HPDE6-E6E7 (cell line): ENCODE data around the gene C2orf15.
A peak's percentile ranks its signal among the peaks of the same experiment; 100 is the strongest.
"Not testable (repeated sequence)": the region's sequence is repeated elsewhere in the genome, so short reads cannot be mapped to it uniquely, and the experiment has no call there.

Source experiments
- DNase-seq: peaks from one replicate; pipeline ENCODE4 v3.0.0; 2011; ENCODE audit warnings: missing footprints; ENCODE audit errors: extremely low spot score

The C2orf15 gene

GRCh38 chr2:99166218-99166617 lies 24.7 kb downstream of the C2orf15 start:
- no peak for DNase-seq

GRCh38 chr2:99169534-99169933 lies 28.0 kb downstream of the C2orf15 start:
- no peak for DNase-seq

GRCh38 chr2:99171377-99172140 lies 30.1 kb downstream of the C2orf15 start:
- DNase-seq = no peak

DNA sequence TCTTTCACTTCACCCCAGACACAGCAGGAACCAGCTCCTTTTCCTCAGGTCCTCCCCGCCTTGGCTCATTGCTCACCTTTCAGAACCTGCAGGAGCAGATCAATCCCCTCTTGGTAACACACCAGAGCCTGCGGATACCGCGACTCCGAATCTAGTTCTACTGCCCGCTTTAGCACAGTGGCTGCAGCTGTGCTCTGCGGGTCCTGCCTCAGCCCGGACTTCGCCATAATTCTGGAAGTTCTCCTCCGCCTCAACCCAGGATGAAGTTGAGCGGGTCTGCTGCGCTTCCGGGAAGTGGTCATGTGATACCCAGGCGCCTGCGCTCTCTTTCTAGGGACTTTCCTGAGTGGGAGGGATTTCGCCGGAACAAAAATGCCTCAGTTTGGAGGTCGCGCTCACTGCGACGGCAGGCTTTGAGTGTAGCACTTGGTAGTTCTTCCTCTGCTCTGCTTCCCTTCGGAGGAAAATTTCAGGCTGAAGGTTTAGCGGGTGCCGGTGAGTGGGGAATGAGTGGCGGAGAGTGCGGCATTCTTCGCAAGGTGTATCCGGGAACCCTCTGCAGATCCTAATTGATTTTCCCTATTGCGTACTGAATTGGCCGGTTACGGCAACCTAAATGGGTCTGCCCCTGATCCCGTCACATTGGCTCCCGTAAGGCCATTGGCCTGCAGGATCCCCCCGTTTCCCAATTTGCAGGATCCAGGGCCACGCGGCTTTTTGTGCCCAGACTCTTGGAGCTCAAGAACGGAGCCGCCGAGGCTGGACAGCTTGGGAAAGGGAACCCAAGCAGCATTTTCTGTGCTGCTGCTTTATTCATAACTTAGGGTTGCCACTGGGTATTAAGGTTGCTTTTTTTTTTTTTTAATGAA lies 39.5 kb downstream of the C2orf15 start, which contains the start of the genes MITD1 and MRPL30:
MITD1 (minus strand) TSS at position 304 of the 869 bp plus-strand sequence; CDS start at position 227, 77 bp downstream.
MRPL30 (plus strand) TSS at position 430 of the 869 bp plus-strand sequence. CDS start 5,020 bp downstream, outside the sequence.
- DNase-seq = peak; percentile 80

DNA sequence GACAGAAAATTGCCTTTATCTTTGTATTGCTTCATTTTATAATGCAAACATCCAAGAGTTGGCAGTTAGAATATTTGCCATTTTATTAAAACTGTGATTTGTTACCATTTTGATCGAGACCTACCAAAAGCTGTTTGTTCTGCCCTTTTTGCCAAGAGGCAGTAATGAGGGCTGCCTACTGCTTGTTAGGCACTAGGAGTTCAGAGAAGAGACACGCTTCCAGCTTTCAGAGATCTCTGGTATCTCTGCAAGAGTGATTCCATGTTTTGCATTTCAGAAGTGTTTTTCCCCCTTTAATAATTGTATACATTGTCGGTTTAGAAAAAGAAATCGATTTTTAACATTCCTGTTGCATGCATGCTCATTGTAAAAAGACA lies 40.1 kb downstream of the C2orf15 start:
- no peak for DNase-seq

- DNase-seq = no peak
These were observed 41.5 kb downstream of the C2orf15 start for GRCh38 chr2:99183025-99183424.

GRCh38 chr2:99184811-99185210 lies 43.3 kb downstream of the C2orf15 start:
- no peak for DNase-seq

DNA sequence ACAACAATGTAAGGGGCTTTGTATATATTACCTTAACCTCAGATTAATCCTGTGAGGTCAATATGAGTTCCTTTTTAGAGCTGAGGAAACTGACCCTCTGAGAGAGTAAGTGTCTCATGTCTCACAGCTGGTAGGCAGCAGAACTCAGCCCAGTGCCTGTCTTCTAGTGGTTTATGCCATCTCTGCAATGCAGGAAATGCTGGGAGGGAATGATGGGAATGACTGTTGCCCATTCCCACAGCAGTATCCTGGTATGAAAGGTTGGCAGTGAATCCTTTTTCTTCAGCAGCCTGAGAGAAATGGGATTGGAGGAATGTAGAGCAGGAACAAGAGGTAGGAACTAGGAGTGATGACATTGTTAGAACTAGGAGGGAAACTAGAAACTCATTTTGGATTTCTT lies 45.5 kb downstream of the C2orf15 start:
- no peak for DNase-seq

- DNase-seq = no peak
These were observed 46.9 kb downstream of the C2orf15 start for GRCh38 chr2:99188357-99188756.

DNA sequence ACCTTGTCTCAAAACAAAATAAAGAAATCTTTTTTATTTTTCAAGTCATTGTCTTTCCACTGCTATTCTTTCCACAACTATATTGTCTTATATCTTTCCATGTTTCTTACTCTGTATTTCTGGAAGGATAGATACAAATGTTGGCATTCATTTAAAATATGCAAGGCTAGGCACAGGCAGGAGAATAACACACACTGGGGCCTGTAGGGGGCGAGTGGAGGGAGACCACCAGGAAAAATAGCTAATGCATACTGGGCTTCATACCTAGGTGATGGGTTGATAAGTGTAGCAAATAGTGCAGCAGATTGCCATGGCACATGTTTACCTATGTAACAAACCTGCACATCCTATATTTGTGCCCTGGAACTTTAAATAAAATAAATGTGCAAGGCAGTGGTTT lies 49.0 kb downstream of the C2orf15 start:
- no peak for DNase-seq

GRCh38 chr2:99192364-99192763 lies 50.9 kb downstream of the C2orf15 start:
- not testable (repeated sequence) for DNase-seq

DNA sequence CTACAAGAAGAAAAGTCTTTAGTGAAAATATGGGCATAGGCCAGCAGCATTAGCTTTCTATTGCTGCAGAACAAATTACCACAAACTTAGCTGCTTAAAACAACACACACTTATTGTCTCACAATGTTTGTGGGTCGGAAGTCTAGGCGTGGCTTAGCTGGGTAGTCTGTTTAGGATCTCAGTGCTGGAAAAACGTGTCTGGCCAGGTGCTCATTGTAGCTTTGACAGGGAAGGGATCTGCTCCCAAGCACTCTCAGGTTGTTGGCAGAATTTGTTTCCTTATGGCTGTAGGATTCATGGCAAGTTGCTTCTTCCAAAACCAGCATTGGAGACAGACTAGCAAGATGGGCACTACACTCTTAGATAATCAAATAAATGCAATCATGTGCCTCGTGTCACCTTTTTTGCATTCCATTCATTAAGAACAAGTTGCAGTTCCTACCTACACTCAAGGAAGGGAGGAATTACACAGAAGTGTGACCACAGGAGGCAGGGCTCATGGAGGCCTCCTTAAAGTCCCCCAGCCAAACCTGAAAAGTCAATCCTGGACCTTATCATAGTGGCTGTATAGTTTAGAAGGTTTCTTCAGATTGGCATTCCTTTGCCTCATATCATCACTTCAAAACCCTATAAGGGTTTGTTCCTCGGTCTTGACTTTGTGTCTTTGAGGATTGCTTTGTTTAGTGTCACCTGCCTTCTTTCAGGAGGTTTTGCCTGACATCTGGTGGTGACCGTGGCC lies 56.8 kb downstream of the C2orf15 start:
- no peak for DNase-seq

DNA sequence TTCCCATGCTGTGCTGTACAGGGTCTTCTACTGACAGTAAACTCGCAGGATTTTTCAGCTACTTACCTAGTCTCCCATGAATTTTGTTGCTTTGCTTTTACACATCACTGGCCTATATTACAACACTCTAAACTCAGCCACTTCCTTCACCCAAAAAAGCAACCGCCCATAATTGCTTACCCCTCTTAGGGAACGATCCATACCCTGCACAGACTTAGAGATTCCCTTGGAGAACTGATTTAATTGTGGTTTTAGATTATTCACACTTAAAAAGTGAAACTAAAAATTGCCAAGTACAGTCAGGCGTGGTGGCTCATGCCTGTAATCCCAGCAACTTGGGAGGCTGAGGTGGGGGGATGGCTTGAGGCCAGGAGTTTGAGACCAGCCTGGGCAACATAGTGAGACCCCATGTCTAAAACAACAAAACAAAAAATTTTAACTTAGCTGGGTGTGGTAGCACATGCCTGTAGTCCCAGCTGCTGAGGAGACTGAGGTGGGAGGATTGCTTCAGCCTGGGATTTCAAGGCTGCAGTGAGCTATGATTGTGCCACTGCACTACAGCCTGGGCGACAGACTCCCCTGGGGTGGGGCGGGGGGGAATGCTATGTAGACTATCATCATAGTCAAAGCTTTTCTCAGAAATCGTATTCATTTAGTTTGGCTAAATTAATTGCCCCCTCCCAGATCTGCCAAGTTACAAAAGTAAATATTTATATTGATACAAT lies 58.7 kb downstream of the C2orf15 start:
- DNase-seq = no peak
